ENCODE results near the gene FGF14.

Gene FGF14

GRCh38 chr13:102359264-102359663 is 42.6 kb downstream of the FGF14 start:
- FAIRE-seq, result no peak

GRCh38 chr13:102355251-102355650 is 46.6 kb downstream of the FGF14 start:
- DNase-seq (ENCODE audit: insufficient read length) (no peak), FAIRE-seq (no peak)
- no peak for TF ChIP-seq POLR2A (IDR thresholded peaks at IDR 0.05; ENCODE audit: low read depth, low read length)

More at GRCh38 chr13:102359264-102359663, 42.6 kb downstream of the FGF14 start:
- TF ChIP-seq POLR2A (IDR thresholded peaks at IDR 0.05; ENCODE audit: low read depth, low read length) (no peak), POLR2AphosphoS5 (IDR thresholded peaks at IDR 0.05; ENCODE audit: low read depth, low read length) (no peak), TAF1 (IDR thresholded peaks at IDR 0.05; ENCODE audit: borderline replicate concordance, low read depth, low read length) (no peak)
- no peak for DNase-seq (ENCODE audit: insufficient read length)

GRCh38 chr13:102354011-102354410 is 47.8 kb downstream of the FGF14 start:
- FAIRE-seq, result no peak
- TF ChIP-seq POLR2AphosphoS5 (IDR thresholded peaks at IDR 0.05; ENCODE audit: low read depth, low read length), result no peak
- DNase-seq (ENCODE audit: insufficient read length), result no peak

- no peak for FAIRE-seq
Observed at GRCh38 chr13:102351521-102351920, 50.3 kb downstream of the FGF14 start.

GRCh38 chr13:102347490-102347889 is 54.4 kb downstream of the FGF14 start:
- FAIRE-seq (no peak), DNase-seq (ENCODE audit: insufficient read length) (no peak)

More at GRCh38 chr13:102351521-102351920, 50.3 kb downstream of the FGF14 start:
- TF ChIP-seq POLR2AphosphoS5 (IDR thresholded peaks at IDR 0.05; ENCODE audit: low read depth, low read length) (no peak), TAF1 (IDR thresholded peaks at IDR 0.05; ENCODE audit: borderline replicate concordance, low read depth, low read length) (no peak), POLR2A (IDR thresholded peaks at IDR 0.05; ENCODE audit: low read depth, low read length) (no peak)
- no peak for DNase-seq (ENCODE audit: insufficient read length)

GRCh38 chr13:102346769-102347168 is 55.1 kb downstream of the FGF14 start:
- DNase-seq (ENCODE audit: insufficient read length) (no peak), FAIRE-seq (no peak)
- TF ChIP-seq POLR2AphosphoS5 (IDR thresholded peaks at IDR 0.05; ENCODE audit: low read depth, low read length), result no peak
- no peak for TF ChIP-seq TAF1 (IDR thresholded peaks at IDR 0.05; ENCODE audit: borderline replicate concordance, low read depth, low read length)
- no peak for TF ChIP-seq POLR2A (IDR thresholded peaks at IDR 0.05; ENCODE audit: low read depth, low read length)

More at GRCh38 chr13:102347490-102347889, 54.4 kb downstream of the FGF14 start:
- TF ChIP-seq TAF1 (IDR thresholded peaks at IDR 0.05; ENCODE audit: borderline replicate concordance, low read depth, low read length) (no peak), POLR2A (IDR thresholded peaks at IDR 0.05; ENCODE audit: low read depth, low read length) (no peak), POLR2AphosphoS5 (IDR thresholded peaks at IDR 0.05; ENCODE audit: low read depth, low read length) (no peak)

GRCh38 chr13:102344410-102344809 is 57.4 kb downstream of the FGF14 start:
- DNase-seq (ENCODE audit: insufficient read length), result no peak
- no peak for FAIRE-seq
- TF ChIP-seq POLR2A (IDR thresholded peaks at IDR 0.05; ENCODE audit: low read depth, low read length) (no peak), TAF1 (IDR thresholded peaks at IDR 0.05; ENCODE audit: borderline replicate concordance, low read depth, low read length) (no peak), POLR2AphosphoS5 (IDR thresholded peaks at IDR 0.05; ENCODE audit: low read depth, low read length) (no peak)

GRCh38 chr13:102333320-102334198 is 68.3 kb downstream of the FGF14 start:
- FAIRE-seq, result no peak
- DNase-seq (ENCODE audit: insufficient read length), result no peak
- TF ChIP-seq POLR2AphosphoS5 (IDR thresholded peaks at IDR 0.05; ENCODE audit: low read depth, low read length) (no peak), TAF1 (IDR thresholded peaks at IDR 0.05; ENCODE audit: borderline replicate concordance, low read depth, low read length) (no peak), POLR2A (IDR thresholded peaks at IDR 0.05; ENCODE audit: low read depth, low read length) (no peak)

GRCh38 chr13:102328909-102329308 is 72.9 kb downstream of the FGF14 start:
- DNase-seq (ENCODE audit: insufficient read length) (no peak), FAIRE-seq (no peak)
- TF ChIP-seq TAF1 (IDR thresholded peaks at IDR 0.05; ENCODE audit: borderline replicate concordance, low read depth, low read length) (no peak), POLR2AphosphoS5 (IDR thresholded peaks at IDR 0.05; ENCODE audit: low read depth, low read length) (no peak), POLR2A (IDR thresholded peaks at IDR 0.05; ENCODE audit: low read depth, low read length) (no peak)

GRCh38 chr13:102327119-102327617 is 74.7 kb downstream of the FGF14 start:
- FAIRE-seq (no peak), DNase-seq (ENCODE audit: insufficient read length) (no peak)
- TF ChIP-seq POLR2A (IDR thresholded peaks at IDR 0.05; ENCODE audit: low read depth, low read length), result no peak
- no peak for TF ChIP-seq POLR2AphosphoS5 (IDR thresholded peaks at IDR 0.05; ENCODE audit: low read depth, low read length)
- TF ChIP-seq TAF1 (IDR thresholded peaks at IDR 0.05; ENCODE audit: borderline replicate concordance, low read depth, low read length), result no peak

- DNase-seq (ENCODE audit: insufficient read length) (no peak), FAIRE-seq (no peak)
- TF ChIP-seq TAF1 (IDR thresholded peaks at IDR 0.05; ENCODE audit: borderline replicate concordance, low read depth, low read length) (no peak), POLR2AphosphoS5 (IDR thresholded peaks at IDR 0.05; ENCODE audit: low read depth, low read length) (no peak), POLR2A (IDR thresholded peaks at IDR 0.05; ENCODE audit: low read depth, low read length) (no peak)
Observed at GRCh38 chr13:102326381-102327118, 75.3 kb downstream of the FGF14 start.

GRCh38 chr13:102325321-102325720 is 76.5 kb downstream of the FGF14 start:
- TF ChIP-seq POLR2A (IDR thresholded peaks at IDR 0.05; ENCODE audit: low read depth, low read length) (no peak), TAF1 (IDR thresholded peaks at IDR 0.05; ENCODE audit: borderline replicate concordance, low read depth, low read length) (no peak), POLR2AphosphoS5 (IDR thresholded peaks at IDR 0.05; ENCODE audit: low read depth, low read length) (no peak)
- no peak for FAIRE-seq
- DNase-seq (ENCODE audit: insufficient read length), result no peak
